Duodenal mucosa (tissue), 2 donors: ENCODE measurements around the gene RANBP1.

ENCODE experiments used
- H3K27ac ChIP-seq: one replicate; pipeline ENCODE4 v1.7.0; 2013; ENCODE audit warnings: low read depth, low read length
- H3K27me3 ChIP-seq, 2 donors: one replicate each; pipeline ENCODE4 v1.7.0; 2013; ENCODE audit warnings: low read length in 2 of 2, control low read depth in 1 of 2; ENCODE audit not compliant: insufficient read depth in 2 of 2, control insufficient read depth in 1 of 2
- H3K36me3 ChIP-seq, 2 donors: one replicate each; pipeline ENCODE4 v1.7.0; 2013; ENCODE audit warnings: low read length in 2 of 2, control low read depth in 1 of 2; ENCODE audit not compliant: insufficient read depth in 2 of 2, control insufficient read depth in 1 of 2
- H3K4me1 ChIP-seq, 2 donors: one replicate each; pipeline ENCODE4 v1.7.0; 2013; ENCODE audit warnings: low read length in 2 of 2, control low read depth in 1 of 2; ENCODE audit not compliant: insufficient read depth in 2 of 2, control insufficient read depth in 1 of 2
- H3K4me3 ChIP-seq, 2 donors: one replicate each; pipeline ENCODE4 v1.7.0; 2013; ENCODE audit warnings: low read length in 2 of 2, low read depth in 1 of 2
- H3K9ac ChIP-seq, 2 donors: one replicate each; pipeline ENCODE4 v1.7.0; 2013; ENCODE audit warnings: low read length in 2 of 2, low read depth in 1 of 2
- H3K9me3 ChIP-seq, 2 donors: one replicate each; pipeline ENCODE4 v1.7.0; 2013; ENCODE audit warnings: low read length in 2 of 2, control low read depth in 1 of 2; ENCODE audit not compliant: control insufficient read depth in 1 of 2

Gene RANBP1

GRCh38 chr22:20174785-20175596, 59.1 kb downstream of the RANBP1 start:
- Histone ChIP-seq H3K27ac (no peak overlapping the region), H3K4me3 (no peak overlapping the region), H3K36me3 (no peaks in the 10 kb centered on the region), H3K4me1 (peaks cover 0 to 9% of the 10 kb centered on the region in 2 donors), H3K9me3 (no peaks in the 10 kb centered on the region), H3K27me3 (no peaks in the 10 kb centered on the region), H3K9ac (no peak overlapping the region)

GRCh38 chr22:20175597-20175900, 59.6 kb downstream of the RANBP1 start:
- Histone ChIP-seq H3K36me3 (no peaks in the 10 kb centered on the region), H3K9me3 (no peaks in the 10 kb centered on the region), H3K4me1 (peaks cover 0 to 12% of the 10 kb centered on the region in 2 donors), H3K9ac (no peak overlapping the region), H3K27ac (no peak overlapping the region), H3K27me3 (no peaks in the 10 kb centered on the region), H3K4me3 (no peak overlapping the region)

GRCh38 chr22:20176421-20177085, 60.6 kb downstream of the RANBP1 start:
- Histone ChIP-seq H3K27ac (no peak overlapping the region), H3K4me3 (no peak overlapping the region), H3K4me1 (peaks cover 9 to 15% of the 10 kb centered on the region in 2 donors), H3K9me3 (no peaks in the 10 kb centered on the region), H3K27me3 (no peaks in the 10 kb centered on the region), H3K9ac (no peak overlapping the region), H3K36me3 (no peaks in the 10 kb centered on the region)
